Right lobe of liver (tissue), 6 donors: ENCODE measurements around the gene BUB1B. TPM values are rescaled to one million over a fixed set of nuclear protein-coding genes. Genes with fewer than 3 reads are reported as not detected.

Experiments
- ATAC-seq, 4 donors: fragments of 200-7000 bp; cut with Tn5 transposase; one replicate each; pipeline ENCODE4 v1.9.1; 2020; ENCODE audit warnings: mild to moderate bottlenecking in 4 of 4, moderate library complexity in 4 of 4
- DNase-seq, 3 donors: peaks; one replicate each; pipeline ENCODE4 v3.0.0-alpha.2; 2020
- H3K27ac ChIP-seq, 3 donors: fragments of 200-600 bp; one replicate each; pipeline ENCODE4 v1.8.0; 2022
- H3K27me3 ChIP-seq, 2 donors: fragments of 200-600 bp; one replicate each; pipeline ENCODE4 v1.8.0; 2022
- H3K36me3 ChIP-seq, 4 donors: fragments of 200-600 bp; sonication (generic) in 1 of 4; one replicate each; pipeline versions ENCODE4 v1.5.1 to v1.8.0; 2017 to 2022; ENCODE audit warnings: control low read depth in 1 of 4
- H3K4me1 ChIP-seq, 4 donors: fragments of 200-600 bp; sonication (generic) in 1 of 4; one replicate each; pipeline versions ENCODE4 v1.5.1 to v1.8.0; 2017 to 2022; ENCODE audit warnings: control low read depth in 1 of 4
- H3K4me3 ChIP-seq, 3 donors: fragments of 200-600 bp; one replicate each; pipeline ENCODE4 v1.8.0; 2022
- H3K9me3 ChIP-seq, 4 donors: fragments of 200-600 bp; sonication (generic) in 1 of 4; one replicate each; pipeline versions ENCODE4 v1.5.1 to v1.8.0; 2017 to 2022; ENCODE audit warnings: control low read depth in 1 of 4
- CTCF ChIP-seq, 4 donors: fragments of 200-600 bp in 3 of 4; fragments of 450-650 bp in 1 of 4; IDR thresholded peaks; one replicate each; pipeline versions ENCODE4 v1.5.1 to v1.8.0; 2016 to 2022; ENCODE audit warnings: antibody characterized with exemption in 4 of 4, mild to moderate bottlenecking in 2 of 4
- POLR2A ChIP-seq: fragments of 450-650 bp; IDR thresholded peaks from one replicate; pipeline ENCODE4 v1.6.1; 2017; ENCODE audit warnings: antibody characterized with exemption, mild to moderate bottlenecking
- WGBS: methylation state at CpG from one replicate; pipeline ENCODE4 v1.1.6; 2018; ENCODE audit warnings: low coverage, low lambda C conversion rate; ENCODE audit not compliant: insufficient coverage; ENCODE audit errors: missing lambda C conversion rate; 5-methylcytosine and 5-hydroxymethylcytosine counted together
- intact Hi-C, 2 donors: fragments of 100-400 bp; cut with DNase I; formaldehyde crosslinking; loops; one replicate each; pipeline versions ENCODE4 v1.11.2 to v1.14.1; 2022
- total RNA-seq, 6 experiments: library from RNA; depleted of rRNA in 2 of 6; stranded (reverse); fragments of >200 nt in 2 of 6; fragmentation: NEBNext Ultra II Directional in 3 of 6; extraction: Animal tissue kit (Norgen Biotek cat#: 25700) in 3 of 6; gene quantifications; one replicate each; pipeline versions ENCODE4 v1.1.0 to v1.2.4, GENCODE V29; 2016 to 2023
- donor health status: DM: no; HTN: yes; CAD: no.
- donor health status: DM: no; HTN: no; CAD: no.
- donor health status: DM: no; HTN: no; CAD: no.
- donor health status: DM: no; HTN: yes; CAD: no.
- donor health status: DM: no; HTN: yes; CAD: no.

The BUB1B gene
- total RNA-seq, 6 experiments from 2014 or later, result 0.39 to 1.7 (median 1.2) TPM; not detected in 1

- no peak for DNase-seq
- no peaks in the 10 kb centered on the region for H3K9me3 ChIP-seq
- H3K36me3 ChIP-seq, result no peaks in the 10 kb centered on the region
These were observed 23.0 kb downstream of the BUB1B start for GRCh38 chr15:40183636-40184463.

DNA sequence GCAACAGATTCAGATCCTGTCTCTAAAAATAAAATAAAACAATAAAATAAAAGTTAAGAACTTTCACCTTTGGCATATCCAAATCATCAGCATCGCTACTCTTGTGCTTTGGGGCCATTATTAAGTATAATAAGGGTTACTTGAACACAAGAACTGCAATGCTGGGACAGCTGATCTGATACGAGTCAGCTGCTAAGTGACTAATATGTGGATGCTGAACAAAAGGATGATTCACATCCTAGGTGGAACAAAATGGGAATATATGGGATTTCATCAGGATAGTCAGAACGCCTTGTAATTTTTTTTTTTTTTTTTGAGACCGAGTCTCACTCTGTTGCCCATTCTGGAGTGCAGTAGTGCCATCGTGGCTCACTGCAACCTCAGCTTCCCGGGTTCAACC lies 29.7 kb downstream of the BUB1B start:
- DNase-seq, result no peak
- Histone ChIP-seq H3K27me3 (no peaks in the 10 kb centered on the region), H3K27ac (no peak overlapping the region), H3K9me3 (no peaks in the 10 kb centered on the region), H3K4me3 (no peak overlapping the region), H3K36me3 (no peaks in the 10 kb centered on the region), H3K4me1 (no peaks in the 10 kb centered on the region)
- ATAC-seq, result no peak
- no peak for TF ChIP-seq CTCF (IDR thresholded peaks at IDR 0.05)
- no peak for TF ChIP-seq POLR2A
- 96% methylated on average over 6 of the region's 6 CpGs for WGBS
- intact Hi-C loops, result no loop called here

More at GRCh38 chr15:40183636-40184463, 23.0 kb downstream of the BUB1B start:
- Histone ChIP-seq H3K27ac (no peak overlapping the region), H3K4me1 (no peaks in the 10 kb centered on the region), H3K27me3 (no peaks in the 10 kb centered on the region), H3K4me3 (no peak overlapping the region)
- no peak for ATAC-seq
- 69% methylated on average over 9 of the region's 9 CpGs for WGBS
- intact Hi-C loops, result no loop called here
- TF ChIP-seq CTCF (IDR thresholded peaks at IDR 0.05), result no peak
- TF ChIP-seq POLR2A, result no peak

DNA sequence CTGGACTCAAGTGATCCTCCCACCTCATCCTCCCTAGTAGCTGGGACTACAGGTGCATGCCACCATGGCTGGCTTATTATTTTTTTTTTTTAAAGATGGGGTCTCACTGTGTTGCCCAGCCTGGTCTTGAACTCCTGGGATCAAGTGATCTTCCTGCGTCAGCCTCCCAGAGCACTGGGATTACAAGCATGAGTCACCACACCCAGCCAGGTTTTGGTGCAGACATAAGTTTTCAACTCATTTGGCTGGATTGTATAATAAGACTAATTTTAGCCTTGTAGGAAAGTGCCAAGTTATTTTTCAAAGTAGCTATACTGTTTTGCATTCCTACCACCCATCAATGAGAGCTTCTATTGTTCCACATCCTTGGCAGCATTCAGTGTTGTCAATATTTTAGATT lies 32.1 kb downstream of the BUB1B start:
- TF ChIP-seq POLR2A, result no peak
- no peak for TF ChIP-seq CTCF (IDR thresholded peaks at IDR 0.05)
- Histone ChIP-seq H3K36me3 (no peaks in the 10 kb centered on the region), H3K27ac (no peak overlapping the region), H3K4me1 (no peaks in the 10 kb centered on the region), H3K4me3 (no peak overlapping the region), H3K9me3 (no peaks in the 10 kb centered on the region), H3K27me3 (no peaks in the 10 kb centered on the region)
- WGBS, result 100% methylated on average over 1 of the region's 1 CpG
- no peak for DNase-seq
- ATAC-seq, result no peak
- intact Hi-C loops, result no loop called here

DNA sequence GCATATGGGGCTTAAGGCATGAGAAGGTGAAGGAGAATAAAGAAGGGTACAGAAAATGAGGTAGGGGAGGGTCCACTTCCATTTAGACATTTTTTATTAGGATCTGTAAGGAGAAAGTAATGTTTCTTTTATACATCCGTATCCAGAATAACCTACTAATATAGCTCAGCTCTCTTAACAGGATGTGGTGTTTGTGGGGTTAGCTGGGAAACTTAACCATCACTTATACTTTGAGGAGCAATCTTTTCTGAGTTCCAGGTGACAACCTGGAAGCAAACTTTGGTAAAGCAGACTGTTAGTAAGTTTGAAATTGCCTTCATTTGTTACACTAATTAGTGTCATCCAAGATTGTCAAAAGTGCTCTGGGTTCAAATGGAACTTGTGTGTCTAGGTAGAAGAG lies 36.6 kb downstream of the BUB1B start:
- H3K36me3 ChIP-seq, result no peaks in the 10 kb centered on the region
- H3K27me3 ChIP-seq, result no peaks in the 10 kb centered on the region
- no peaks in the 10 kb centered on the region for H3K4me1 ChIP-seq
- DNase-seq, result no peak
- no peaks in the 10 kb centered on the region for H3K9me3 ChIP-seq
- ATAC-seq, result no peak
- no peak overlapping the region for H3K27ac ChIP-seq
- no peak overlapping the region for H3K4me3 ChIP-seq
- WGBS, result 67% methylated on average over 1 of the region's 1 CpG
- TF ChIP-seq POLR2A, result no peak
- TF ChIP-seq CTCF (IDR thresholded peaks at IDR 0.05), result no peak
- intact Hi-C loops, result no loop called here
